ENCODE data around the gene ACP2.

Gene ACP2

GRCh38 chr11:47239852-47240251 lies 8.8 kb downstream of the ACP2 start:
- in situ Hi-C loops (cut with HindIII; ENCODE audit: low sequenced_read_pairs): no loop called here
- DNase-seq (ENCODE audit: low read depth, low spot score): no peak

DNA sequence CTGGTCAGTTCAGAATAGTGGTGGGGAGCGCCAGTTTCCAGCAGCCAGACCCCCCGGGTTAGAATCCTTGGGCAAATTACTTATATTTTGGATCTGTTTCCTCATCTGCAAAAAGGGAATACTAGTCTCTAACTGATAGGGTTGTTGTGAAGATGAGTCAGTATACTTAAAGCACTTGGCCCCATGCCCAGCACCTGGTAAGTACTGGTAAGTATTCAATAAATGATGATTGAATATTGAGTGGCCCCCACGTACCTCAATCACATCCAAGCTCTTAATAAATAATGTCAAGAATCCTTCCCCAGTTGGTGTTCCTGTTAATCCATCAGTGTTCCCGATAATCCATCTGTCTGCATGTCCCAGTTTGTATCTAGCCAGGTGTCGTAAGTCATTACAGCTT lies 12.1 kb downstream of the ACP2 start:
- TF ChIP-seq CTCF (IDR thresholded peaks at IDR 0.05; ENCODE audit: low read depth, low read length): no peak
- in situ Hi-C loops (cut with HindIII; ENCODE audit: low sequenced_read_pairs): no loop called here

More at GRCh38 chr11:47239852-47240251, 8.8 kb downstream of the ACP2 start:
- H3K4me3 ChIP-seq (ENCODE audit: low read depth, low read length): no peak overlapping the region
- TF ChIP-seq CTCF (IDR thresholded peaks at IDR 0.05; ENCODE audit: low read depth, low read length): no peak

GRCh38 chr11:47235163-47235562 lies 13.5 kb downstream of the ACP2 start:
- H3K4me3 ChIP-seq (ENCODE audit: low read depth, low read length): no peak overlapping the region
- no peak for TF ChIP-seq CTCF (IDR thresholded peaks at IDR 0.05; ENCODE audit: low read depth, low read length)
- no peak for DNase-seq (ENCODE audit: low read depth, low spot score)
- in situ Hi-C loops (cut with HindIII; ENCODE audit: low sequenced_read_pairs): no loop called here

More for the DNA sequence above, 12.1 kb downstream of the ACP2 start:
- DNase-seq (ENCODE audit: low read depth, low spot score): peak; percentile 28
- H3K4me3 ChIP-seq (ENCODE audit: low read depth, low read length): no peak overlapping the region

GRCh38 chr11:47234669-47235100 lies 13.9 kb downstream of the ACP2 start:
- H3K4me3 ChIP-seq (ENCODE audit: low read depth, low read length): no peak overlapping the region
- DNase-seq (ENCODE audit: low read depth, low spot score): peak; percentile 54
- TF ChIP-seq CTCF (IDR thresholded peaks at IDR 0.05; ENCODE audit: low read depth, low read length): no peak
- in situ Hi-C loops (cut with HindIII; ENCODE audit: low sequenced_read_pairs): no loop called here

DNA sequence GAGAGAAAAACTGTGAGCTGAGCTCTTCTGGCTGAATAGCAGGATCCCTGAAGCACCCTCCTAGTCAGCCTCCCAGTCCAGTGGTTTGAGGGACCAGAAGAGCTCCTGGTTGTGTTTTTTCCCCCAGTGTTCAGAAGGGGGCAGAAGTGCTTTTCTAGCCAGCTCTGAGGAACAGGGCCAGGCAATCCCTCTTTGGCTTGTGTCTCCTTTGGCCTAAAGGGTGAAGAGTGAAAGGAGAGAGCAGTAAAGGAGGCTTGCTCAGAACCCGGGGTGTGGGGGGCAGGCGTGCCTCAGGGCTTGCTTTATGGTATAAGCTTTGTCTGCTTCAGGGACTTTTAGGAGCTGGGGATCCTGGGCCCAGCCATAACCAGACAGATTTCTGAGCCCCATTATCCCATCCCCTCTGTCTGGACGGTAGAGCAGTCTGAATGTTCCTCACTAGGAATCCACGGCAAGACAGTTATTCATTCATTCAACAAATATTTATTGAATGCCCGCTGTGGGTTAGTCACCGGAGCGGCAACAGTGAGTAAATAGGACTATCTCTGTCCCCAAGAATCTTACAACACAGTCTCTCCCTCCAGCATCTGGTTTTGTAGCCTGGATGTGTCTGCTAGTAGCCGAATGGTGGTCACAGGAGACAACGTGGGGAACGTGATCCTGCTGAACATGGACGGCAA lies 14.5 kb downstream of the ACP2 start:
- no peak overlapping the region for H3K4me3 ChIP-seq (ENCODE audit: low read depth, low read length)
- peak; percentile 62 for TF ChIP-seq CTCF (IDR thresholded peaks at IDR 0.05; ENCODE audit: low read depth, low read length)
- in situ Hi-C loops (cut with HindIII; ENCODE audit: low sequenced_read_pairs): no loop called here
- peak; percentile 68 for DNase-seq (ENCODE audit: low read depth, low spot score)

GRCh38 chr11:47233051-47233450 lies 15.6 kb downstream of the ACP2 start:
- in situ Hi-C loops (cut with HindIII; ENCODE audit: low sequenced_read_pairs): no loop called here
- no peak overlapping the region for H3K4me3 ChIP-seq (ENCODE audit: low read depth, low read length)
- DNase-seq (ENCODE audit: low read depth, low spot score): no peak
- TF ChIP-seq CTCF (IDR thresholded peaks at IDR 0.05; ENCODE audit: low read depth, low read length): no peak
